ENCODE measurements around the gene MTMR12.
"Not testable (repeated sequence)": the region's sequence is repeated elsewhere in the genome, so short reads cannot be mapped to it uniquely, and the experiment has no call there.

The MTMR12 gene

GRCh38 chr5:32323741-32324140 lies 11.0 kb upstream of the MTMR12 start:
- DNase-seq (ENCODE audit: low read depth, low spot score) = no peak

DNA sequence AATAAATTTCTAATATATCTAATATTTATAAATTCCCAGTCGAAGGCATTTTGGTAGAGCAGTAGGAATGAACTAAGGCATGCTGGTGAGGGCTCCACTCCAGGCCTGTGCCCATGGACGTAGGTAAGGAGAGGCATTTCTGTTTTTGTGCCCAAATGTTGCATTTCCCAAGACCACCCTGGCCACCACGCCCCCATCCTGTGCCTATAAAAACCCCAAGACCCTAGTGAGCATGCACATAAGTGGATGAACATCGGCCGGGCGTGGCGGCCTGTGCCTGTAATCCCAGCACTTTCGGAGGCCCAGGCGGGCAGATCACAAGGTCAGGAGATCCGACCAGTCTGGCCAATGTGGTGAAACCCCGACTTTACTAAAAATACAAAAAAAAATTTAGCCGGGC lies 10.1 kb upstream of the MTMR12 start:
- DNase-seq (ENCODE audit: low read depth, low spot score) = no peak

DNA sequence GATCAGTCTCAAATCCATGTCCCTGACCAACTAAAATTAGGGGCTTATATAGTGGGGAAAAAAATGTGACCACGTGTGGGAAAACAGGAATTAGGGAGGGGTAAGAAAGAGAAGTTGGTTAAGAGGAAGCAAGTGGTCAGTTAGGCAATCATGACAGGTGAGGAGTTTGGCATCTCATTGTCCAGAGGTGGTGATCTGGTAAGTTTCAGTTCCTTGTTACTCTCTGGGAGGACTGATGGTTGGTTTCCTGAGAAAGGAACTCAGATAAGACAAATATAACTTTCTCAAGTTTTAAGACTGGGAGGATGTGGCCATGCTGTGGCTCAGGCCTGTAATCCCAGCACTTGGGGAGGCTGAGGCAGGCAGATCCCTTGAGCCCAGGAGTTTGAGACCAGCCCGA lies 9.0 kb upstream of the MTMR12 start:
- DNase-seq (ENCODE audit: low read depth, low spot score) = not testable (repeated sequence)

- DNase-seq (ENCODE audit: low read depth, low spot score) = no peak
Observed at GRCh38 chr5:32320576-32320975, 7.8 kb upstream of the MTMR12 start.

GRCh38 chr5:32319926-32320543 lies 7.3 kb upstream of the MTMR12 start:
- no peak for DNase-seq (ENCODE audit: low read depth, low spot score)

DNA sequence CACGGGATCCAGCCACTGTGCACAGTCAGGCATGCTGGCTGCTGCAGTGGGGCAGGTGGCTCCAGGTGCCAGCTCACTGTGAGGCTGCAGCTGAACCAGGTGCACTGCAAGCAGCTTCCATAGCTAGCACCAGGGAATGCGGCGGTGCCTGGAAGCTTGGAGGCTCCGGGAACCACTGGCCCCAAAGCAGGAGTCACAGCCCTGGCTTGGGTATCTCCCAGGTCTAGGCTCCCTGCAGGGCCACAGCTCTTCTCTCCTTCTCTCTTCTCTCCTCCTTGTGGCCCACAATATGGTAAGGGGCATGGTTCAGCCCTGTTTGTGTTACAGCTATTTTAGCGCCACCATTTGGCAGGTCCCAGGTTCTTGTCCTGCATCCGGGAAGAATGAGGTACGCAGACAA lies 6.7 kb upstream of the MTMR12 start:
- DNase-seq (ENCODE audit: low read depth, low spot score) = no peak

GRCh38 chr5:32317041-32317440 lies 4.3 kb upstream of the MTMR12 start:
- no peak for DNase-seq (ENCODE audit: low read depth, low spot score)

DNA sequence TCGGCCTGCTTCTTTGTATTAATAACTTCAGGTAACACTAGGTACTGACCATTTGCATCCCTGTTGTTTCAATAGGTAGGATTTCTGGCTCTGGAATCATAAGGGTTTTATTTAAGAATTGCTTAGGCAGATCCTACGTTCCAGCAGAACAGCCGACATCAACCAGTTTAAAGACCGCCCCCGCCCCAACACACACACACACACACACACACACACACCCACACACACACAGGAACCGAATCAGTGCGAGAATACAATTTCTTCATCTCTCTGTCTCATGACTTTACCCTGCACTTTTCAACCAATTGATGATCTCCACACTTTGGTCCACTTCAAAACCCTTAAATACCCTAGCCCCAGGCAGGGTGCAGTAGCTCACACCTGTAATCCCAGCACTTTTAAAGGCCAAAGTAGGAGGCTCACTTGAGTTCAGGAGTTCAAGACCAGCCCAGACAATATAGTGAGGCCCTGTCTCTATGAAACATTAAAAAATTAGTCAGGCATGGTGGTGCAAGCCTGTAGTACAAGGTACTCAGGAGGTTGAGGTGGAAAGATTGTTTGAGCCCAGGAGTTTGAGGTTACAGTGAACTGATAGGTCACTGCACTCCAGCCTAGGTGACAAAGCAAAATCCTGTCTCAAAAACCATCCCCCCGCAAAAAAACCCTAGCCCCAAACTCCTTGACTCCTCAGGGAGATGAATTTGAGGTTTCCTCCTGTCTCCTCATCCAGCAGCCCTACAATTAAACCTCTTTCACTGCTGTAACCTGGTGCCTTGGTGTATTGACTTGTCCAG lies 2.7 kb upstream of the MTMR12 start:
- no peak for DNase-seq (ENCODE audit: low read depth, low spot score)

DNA sequence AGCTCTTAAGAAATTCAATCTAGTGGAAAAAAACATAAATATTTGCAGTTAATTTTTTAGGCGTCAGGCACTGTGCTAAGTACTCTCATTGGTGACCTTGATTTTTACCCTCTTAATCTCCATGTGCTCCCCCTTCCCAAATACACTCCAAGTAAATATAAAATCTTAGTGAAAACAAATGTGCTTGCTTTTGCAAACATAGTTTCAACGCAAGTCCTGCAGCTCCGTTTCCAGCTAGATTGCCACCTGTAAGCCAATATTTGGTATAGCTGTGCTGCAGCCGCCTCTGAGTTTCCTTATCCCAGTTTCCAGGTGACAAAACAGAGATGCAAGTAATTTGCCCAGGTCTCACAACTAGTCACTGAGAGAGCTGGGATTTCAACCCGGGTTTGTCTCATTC lies 1.9 kb upstream of the MTMR12 start:
- DNase-seq (ENCODE audit: low read depth, low spot score) = no peak

DNA sequence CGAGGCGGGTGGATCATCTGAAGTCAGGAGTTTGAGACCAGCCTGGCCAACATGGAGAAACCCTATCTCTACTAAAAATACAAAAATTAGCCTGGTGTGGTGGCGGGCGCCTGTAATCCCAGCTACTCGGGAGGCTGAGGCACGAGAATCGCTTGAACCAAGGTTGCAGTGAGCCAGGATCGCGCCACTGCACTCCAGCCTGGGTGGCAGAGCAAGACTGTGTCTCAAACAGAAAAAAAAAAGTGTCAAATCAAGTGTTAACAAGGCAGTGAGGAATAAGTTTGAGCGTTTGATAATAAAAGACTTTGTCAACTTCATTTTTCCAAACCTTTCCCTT lies 1.4 kb upstream of the MTMR12 start:
- DNase-seq (ENCODE audit: low read depth, low spot score) = not testable (repeated sequence)

DNA sequence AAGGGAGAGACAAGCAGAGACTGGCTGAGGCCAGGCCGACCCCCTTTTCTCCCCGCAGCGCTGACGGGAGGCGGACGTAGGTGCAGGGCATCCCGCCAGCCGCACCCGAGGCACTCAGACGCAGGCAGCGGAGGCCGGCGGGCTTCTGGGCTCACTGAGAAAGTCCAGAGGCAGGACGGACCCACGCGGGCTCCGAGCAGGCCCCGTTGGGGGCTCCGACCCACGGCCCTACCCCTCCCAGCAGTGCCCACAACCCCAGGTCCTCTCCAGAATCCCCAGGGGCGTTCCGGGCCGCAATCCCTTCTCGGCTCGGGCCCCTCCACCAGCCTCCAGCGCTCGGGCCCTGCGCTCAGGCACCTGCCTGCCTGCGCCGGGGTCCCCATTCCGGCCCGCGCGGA lies 543 bp downstream of the MTMR12 start:
- DNase-seq (ENCODE audit: low read depth, low spot score) = no peak

DNA sequence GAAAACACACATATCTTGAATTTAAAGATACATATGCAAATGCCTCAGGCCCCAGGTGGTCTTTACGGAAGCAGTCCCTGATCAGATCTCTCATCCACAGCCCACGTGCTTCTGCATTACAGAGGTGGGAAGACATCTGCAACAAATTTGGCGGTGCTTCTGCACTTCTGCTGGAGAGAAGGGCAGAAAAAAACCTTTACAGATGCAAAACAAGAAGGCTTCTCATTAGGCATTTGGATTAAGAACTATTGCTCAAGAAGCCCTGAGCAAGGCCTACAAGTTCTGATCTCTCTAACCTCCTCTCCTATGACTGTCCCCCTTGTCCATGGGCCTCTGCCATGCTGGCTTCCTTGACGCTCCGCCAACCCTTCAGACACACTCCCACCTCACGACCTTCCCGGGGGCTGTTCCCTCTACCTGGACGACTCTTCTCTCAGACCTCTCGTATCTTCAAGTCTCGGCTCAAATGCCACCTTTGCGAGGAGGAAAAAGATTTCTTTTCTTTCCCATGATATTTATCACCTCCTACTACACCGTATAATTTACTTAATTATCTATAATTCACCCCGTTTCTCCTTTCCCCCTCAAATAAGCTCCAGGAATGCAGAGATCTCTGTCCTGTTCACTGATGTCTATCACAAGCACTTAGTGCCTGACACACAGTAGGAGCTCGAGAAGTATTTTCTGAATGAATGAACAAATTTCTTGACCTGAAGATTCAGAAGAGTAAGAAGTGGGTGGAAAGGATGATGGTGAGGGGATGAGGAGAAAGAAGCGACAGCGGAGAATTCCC lies 1.1 kb downstream of the MTMR12 start:
- no peak for DNase-seq (ENCODE audit: low read depth, low spot score)

GRCh38 chr5:32309761-32310160 lies 3.0 kb downstream of the MTMR12 start:
- DNase-seq (ENCODE audit: low read depth, low spot score) = no peak

DNA sequence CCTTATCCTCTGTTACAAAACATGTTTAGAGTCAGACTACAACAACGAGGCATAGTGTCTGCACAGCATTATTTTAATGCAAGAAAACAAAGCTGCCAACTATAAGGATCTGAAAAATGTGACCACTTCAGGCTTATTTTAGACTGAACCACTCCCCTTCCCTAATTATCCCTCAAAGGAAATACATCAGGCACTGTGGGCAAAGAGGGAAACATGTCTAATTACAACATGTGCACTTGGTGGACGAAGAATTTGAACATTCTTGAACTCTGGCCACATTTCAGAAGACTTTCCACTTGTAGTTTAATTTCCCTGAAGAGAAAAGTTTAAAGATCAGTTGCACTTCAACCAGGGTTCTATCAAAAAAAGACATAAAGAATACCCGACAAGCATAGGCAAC lies 3.8 kb downstream of the MTMR12 start:
- DNase-seq (ENCODE audit: low read depth, low spot score) = no peak

DNA sequence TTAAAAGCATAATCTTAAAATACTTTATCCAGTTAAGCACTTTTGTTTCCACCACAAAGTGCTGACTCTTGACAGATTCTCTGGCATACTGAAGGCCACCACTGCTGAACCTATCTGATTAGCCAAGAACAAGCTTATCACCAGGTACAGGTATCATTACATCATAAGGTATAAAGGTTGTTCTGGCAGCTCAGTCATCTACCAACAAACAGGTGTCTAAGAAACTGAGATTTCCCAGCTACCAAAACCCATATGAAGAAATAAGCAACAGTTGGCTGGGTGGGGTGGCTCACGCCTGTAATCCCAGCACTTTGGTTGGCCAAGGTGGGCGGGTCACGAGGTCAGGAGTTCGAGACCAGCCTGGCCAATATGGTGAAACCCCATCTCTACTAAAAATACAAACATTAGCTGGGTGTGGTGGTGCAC lies 5.0 kb downstream of the MTMR12 start:
- DNase-seq (ENCODE audit: low read depth, low spot score) = no peak

- DNase-seq (ENCODE audit: low read depth, low spot score) = no peak
Observed at GRCh38 chr5:32304622-32305021, 8.1 kb downstream of the MTMR12 start.

DNA sequence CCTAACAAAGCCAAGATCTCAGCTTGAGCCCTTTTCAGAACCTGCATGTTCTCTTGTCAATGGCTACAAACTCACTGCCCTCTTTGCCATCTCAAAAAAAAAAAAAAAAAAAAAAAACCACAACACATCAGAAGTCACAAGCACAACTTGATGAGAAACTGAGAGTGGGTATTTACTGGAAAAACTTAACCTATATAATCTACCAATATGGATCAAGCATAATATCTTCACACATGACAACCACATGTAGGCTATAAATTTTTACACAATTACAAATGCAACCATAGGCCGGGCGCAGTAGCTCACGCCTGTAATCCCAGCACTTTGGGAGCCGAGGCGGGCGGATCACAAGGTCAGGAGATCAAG lies 9.0 kb downstream of the MTMR12 start:
- no peak for DNase-seq (ENCODE audit: low read depth, low spot score)

GRCh38 chr5:32302835-32303754 lies 9.6 kb downstream of the MTMR12 start:
- no peak for DNase-seq (ENCODE audit: low read depth, low spot score)

- no peak for DNase-seq (ENCODE audit: low read depth, low spot score)
Observed at GRCh38 chr5:32301891-32302290, 10.8 kb downstream of the MTMR12 start.

GRCh38 chr5:32299059-32299677 lies 13.6 kb downstream of the MTMR12 start:
- no peak for DNase-seq (ENCODE audit: low read depth, low spot score)

DNA sequence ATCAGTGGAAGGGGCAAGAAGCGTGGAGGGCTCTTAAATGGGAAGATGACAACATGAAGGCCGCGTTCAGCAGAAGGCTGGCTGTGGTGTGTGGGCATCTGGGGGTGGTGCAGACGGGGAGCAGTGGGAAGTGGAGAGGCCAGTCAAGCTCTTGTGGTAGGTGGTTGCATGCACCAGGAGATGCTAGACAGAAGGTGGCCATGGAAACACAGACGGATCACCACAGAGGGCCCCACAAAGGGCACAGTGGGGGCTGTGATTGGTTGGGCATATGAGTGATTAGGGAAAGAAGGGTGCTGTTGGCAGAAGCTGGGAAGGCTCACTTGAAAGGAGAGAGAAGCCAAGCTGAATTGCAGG lies 14.7 kb downstream of the MTMR12 start:
- DNase-seq (ENCODE audit: low read depth, low spot score) = no peak

Data from brain pericyte (primary cell).